HCT116 (cell line): ENCODE measurements around the gene ZNRF3.

Source experiments
- CEBPB ChIP-seq: IDR thresholded peaks from 2 replicates; pipeline ENCODE4 v1.6.1; 2012; ENCODE audit warnings: low read depth
- CTCF ChIP-seq, 3 experiments: fragments of 200-600 bp in 1 of 3; sonication (generic) in 1 of 3; IDR thresholded peaks in 2 of 3; conservative IDR thresholded peaks in 1 of 3; 2 replicates each; pipeline ENCODE4 v1.5.1; 2012 to 2017; ENCODE audit warnings: low read depth in 2 of 3, low read length in 2 of 3, antibody characterized with exemption in 1 of 3, borderline replicate concordance in 1 of 3, control low read depth in 1 of 3, mild to moderate bottlenecking in 1 of 3, mixed read lengths in 1 of 3, mixed run types in 1 of 3, moderate library complexity in 1 of 3; ENCODE audit not compliant: insufficient read depth in 1 of 3
- EZH2 ChIP-seq: fragments of 200-600 bp; sonication (generic); IDR thresholded peaks from 2 replicates; pipeline ENCODE4 v1.6.1; 2017; ENCODE audit warnings: antibody characterized with exemption, mixed run types
- EZH2phosphoT487 ChIP-seq: fragments of 200-600 bp; IDR thresholded peaks from 2 replicates; pipeline ENCODE4 v1.6.1; 2018; ENCODE audit warnings: antibody characterized with exemption, borderline replicate concordance
- POLR2A ChIP-seq: IDR thresholded peaks from 2 replicates; pipeline ENCODE4 v1.7.0; 2011; ENCODE audit warnings: borderline replicate concordance; ENCODE audit not compliant: insufficient read depth, insufficient read length; ENCODE audit errors: extremely low read depth
- POLR2AphosphoS5 ChIP-seq: IDR thresholded peaks from 2 replicates; pipeline ENCODE4 v1.6.1; 2011; ENCODE audit warnings: mild to moderate bottlenecking, low read depth, low read length, moderate library complexity
- RAD21 ChIP-seq: IDR thresholded peaks from 2 replicates; pipeline ENCODE4 v1.6.1; 2012; ENCODE audit warnings: low read depth, mild to moderate bottlenecking
- SP1 ChIP-seq: IDR thresholded peaks from 2 replicates; pipeline ENCODE4 v1.6.1; 2012; ENCODE audit warnings: low read depth
- ZFX ChIP-seq: fragments of 450-650 bp; IDR thresholded peaks from 2 replicates; pipeline ENCODE4 v1.6.1; 2017

- TF ChIP-seq CTCF (IDR thresholded peaks at IDR 0.05 in 2 of 3, conservative IDR thresholded peaks at IDR 0.05 in 1 of 3; ENCODE audit: borderline replicate concordance in 1 of 3, insufficient read depth in 1 of 3, low read depth in 2 of 3, low read length in 2 of 3) (no peak), CEBPB (no peak), EZH2phosphoT487 (no peak), EZH2 (no peak), POLR2A (no peak), RAD21 (no peak), SP1 (no peak), POLR2AphosphoS5 (no peak), ZFX (no peak)
Observed at GRCh38 chr22:29102300-29102699, 218.9 kb downstream of the ZNRF3 start.
